NCI-H345 (cell line): Measurements from ENCODE around the gene ZNRF1.

ENCODE experiments used
- DNase-seq: peaks from one replicate; lab custom pipeline; 2025; lab: John Stamatoyannopoulos, UW

The ZNRF1 gene

GRCh38 chr16:75160386-75160785 lies 161.6 kb downstream of the ZNRF1 start:
- no peak for DNase-seq
